Fibroblast of villous mesenchyme (primary cell): ENCODE measurements around the gene DPM2. TPM values are rescaled to one million over a fixed set of nuclear protein-coding genes. Genes with fewer than 3 reads are reported as not detected.

Experiments used
- DNase-seq: peaks from one replicate; pipeline ENCODE4 v3.0.0-alpha.2; 2010; ENCODE audit warnings: low read depth
- H3K4me3 ChIP-seq: 2 replicates; pipeline ENCODE4 v1.5.1; 2011; ENCODE audit warnings: low read depth, mild to moderate bottlenecking, low read length
- total RNA-seq: library from RNA; depleted of rRNA; stranded (reverse); fragments of >200 nt; gene quantifications from 2 replicates; pipeline ENCODE4 v1.2.3, GENCODE V29; 2012
- TF ChIP-seq, protein P1 (sequence below): IDR thresholded peaks from 2 replicates; pipeline ENCODE4 v1.5.1; 2012; ENCODE audit warnings: low read depth, mild to moderate bottlenecking, low read length; ENCODE audit not compliant: insufficient read depth

DPM2 gene
- total RNA-seq, 1 donor, result 11.2 TPM

DNA sequence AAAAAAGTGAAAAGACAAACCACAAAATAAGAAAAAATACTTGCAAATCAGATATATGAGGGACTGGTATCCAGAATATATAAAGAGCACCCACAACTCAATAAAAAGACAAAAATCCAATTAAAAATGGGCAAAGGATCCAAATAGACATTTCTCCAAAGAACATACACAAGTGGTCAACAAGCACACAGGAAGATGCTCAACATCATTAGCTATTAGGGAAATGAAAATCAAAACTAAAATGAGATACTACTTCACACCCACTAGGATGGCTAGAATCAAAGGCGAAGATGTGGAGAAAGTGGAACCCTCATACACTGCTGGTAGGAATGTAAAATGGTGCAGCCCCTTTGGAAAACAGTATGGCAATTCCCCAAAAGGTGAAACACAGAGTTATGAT, 21.1 kb upstream of the DPM2 start:
- TF ChIP-seq, protein P1, sequence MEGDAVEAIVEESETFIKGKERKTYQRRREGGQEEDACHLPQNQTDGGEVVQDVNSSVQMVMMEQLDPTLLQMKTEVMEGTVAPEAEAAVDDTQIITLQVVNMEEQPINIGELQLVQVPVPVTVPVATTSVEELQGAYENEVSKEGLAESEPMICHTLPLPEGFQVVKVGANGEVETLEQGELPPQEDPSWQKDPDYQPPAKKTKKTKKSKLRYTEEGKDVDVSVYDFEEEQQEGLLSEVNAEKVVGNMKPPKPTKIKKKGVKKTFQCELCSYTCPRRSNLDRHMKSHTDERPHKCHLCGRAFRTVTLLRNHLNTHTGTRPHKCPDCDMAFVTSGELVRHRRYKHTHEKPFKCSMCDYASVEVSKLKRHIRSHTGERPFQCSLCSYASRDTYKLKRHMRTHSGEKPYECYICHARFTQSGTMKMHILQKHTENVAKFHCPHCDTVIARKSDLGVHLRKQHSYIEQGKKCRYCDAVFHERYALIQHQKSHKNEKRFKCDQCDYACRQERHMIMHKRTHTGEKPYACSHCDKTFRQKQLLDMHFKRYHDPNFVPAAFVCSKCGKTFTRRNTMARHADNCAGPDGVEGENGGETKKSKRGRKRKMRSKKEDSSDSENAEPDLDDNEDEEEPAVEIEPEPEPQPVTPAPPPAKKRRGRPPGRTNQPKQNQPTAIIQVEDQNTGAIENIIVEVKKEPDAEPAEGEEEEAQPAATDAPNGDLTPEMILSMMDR, result no peak
- H3K4me3 ChIP-seq, result no peak overlapping the region
- DNase-seq, result no peak

DNA sequence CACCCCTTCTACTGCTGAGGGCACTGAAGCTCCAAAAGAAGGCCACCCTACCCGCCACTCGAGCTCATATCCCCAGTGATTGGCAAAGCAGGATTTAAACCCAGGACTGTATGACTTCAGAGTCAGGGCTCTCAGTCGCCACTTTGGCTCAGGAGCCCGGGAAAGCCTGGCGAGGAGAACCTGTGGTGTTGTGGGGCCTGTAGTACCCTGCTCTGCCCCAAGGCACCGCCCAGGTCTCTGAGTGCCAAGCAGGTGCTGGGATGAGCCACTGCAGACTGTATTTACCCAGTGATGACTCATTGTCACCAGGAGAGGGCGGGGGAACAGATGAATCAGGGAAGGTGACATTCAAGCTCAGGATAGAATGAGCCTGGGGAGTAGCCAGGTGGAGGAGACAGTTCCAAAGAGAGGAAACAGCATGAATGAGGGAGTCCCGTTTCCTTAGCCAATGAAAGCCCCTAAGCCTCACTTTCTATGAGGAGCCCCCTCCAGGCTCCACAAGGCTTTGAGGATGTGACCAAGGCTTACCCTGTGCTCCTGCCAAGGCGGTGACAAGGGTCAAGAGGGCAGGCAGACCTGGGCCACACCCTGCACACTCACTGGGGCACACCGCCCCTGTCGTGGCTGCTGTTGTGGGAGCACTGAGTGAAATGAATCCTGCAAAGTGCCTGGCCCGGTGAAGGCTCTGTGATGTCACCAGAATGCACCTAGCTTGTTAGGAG, 17.8 kb upstream of the DPM2 start:
- no peak for DNase-seq
- TF ChIP-seq, protein P1, result peak; percentile 25
- H3K4me3 ChIP-seq, result no peak overlapping the region

DNA sequence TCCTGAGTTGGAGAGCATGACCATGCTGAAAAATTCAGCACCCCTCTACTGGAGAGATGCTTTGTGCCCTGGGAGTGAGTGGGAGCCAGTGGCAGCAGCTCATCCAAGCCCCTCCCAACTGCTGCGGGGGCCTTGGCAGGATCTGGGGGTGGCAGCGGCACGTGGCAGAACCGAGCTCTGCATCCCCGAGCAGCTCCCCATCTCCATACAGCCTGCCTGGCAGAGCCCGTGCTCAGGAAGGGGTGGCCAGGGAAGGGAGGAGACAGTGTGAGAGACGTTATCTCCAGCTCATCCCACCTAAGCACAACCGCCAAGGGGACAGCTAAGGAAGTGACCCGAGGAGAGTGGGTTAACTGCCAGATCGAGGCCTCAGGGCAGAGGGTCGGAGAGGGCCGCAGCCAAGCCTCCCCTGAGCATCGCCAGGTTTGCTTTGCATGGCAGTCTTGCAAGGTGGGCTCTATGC, 17.2 kb upstream of the DPM2 start:
- no peak overlapping the region for H3K4me3 ChIP-seq
- DNase-seq, result no peak
- TF ChIP-seq, protein P1, result no peak

DNA sequence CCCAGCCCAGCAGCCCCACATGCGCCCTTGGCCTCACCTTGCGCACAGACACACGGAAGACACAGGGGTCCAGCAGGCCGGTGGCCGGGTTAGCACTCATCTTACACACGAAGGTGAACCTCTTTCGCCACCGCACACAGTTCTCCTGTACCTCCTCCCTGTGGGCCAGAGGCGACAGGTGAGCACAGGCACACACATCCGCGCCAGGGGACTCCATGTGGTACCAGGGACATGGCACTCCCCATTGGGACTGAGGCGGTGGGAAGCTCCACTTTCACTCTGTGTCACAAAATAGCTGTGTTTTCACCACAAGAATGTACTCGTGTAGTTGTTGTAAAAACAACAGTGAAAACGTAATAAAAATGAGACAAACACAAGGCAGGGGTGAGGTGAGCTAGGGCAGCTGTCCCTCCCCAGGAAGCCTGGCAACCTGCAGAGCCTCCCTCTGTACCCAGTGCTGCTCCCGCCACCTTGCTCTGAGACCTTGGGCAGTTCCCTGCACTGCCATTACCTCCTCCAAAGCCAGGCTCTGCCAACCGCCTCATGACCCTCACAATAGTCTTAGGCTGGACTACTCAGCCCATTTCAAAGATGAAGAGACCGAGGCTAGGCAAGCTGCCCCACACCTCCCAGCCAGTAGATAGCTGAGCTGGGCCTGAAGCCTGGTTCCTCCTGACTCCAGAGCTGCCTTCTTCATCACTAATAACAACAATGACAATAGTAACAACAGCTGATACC, 16.3 kb upstream of the DPM2 start:
- no peak for DNase-seq
- TF ChIP-seq, protein P1, result no peak
- H3K4me3 ChIP-seq, result no peak overlapping the region

DNA sequence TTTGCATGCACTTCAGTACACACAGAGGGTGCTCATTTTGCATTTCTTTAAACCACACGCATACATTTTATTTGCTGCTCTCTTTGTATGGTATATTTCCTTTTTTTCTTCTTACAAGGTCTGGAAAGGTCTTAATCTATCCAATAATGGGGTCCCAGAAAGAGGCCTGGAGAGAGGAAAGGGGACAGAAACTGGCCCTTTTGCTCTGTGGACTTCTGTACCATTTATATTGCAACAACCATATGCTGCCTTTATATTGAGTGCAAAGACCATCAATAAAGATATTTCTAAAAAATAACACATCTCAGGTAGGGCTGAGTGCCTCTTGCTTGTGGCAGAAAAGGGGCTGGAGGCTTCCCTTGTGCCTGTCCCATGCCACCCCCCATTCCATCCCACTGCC, 15.5 kb upstream of the DPM2 start:
- no peak for DNase-seq
- H3K4me3 ChIP-seq, result no peak overlapping the region
- TF ChIP-seq, protein P1, result no peak

DNA sequence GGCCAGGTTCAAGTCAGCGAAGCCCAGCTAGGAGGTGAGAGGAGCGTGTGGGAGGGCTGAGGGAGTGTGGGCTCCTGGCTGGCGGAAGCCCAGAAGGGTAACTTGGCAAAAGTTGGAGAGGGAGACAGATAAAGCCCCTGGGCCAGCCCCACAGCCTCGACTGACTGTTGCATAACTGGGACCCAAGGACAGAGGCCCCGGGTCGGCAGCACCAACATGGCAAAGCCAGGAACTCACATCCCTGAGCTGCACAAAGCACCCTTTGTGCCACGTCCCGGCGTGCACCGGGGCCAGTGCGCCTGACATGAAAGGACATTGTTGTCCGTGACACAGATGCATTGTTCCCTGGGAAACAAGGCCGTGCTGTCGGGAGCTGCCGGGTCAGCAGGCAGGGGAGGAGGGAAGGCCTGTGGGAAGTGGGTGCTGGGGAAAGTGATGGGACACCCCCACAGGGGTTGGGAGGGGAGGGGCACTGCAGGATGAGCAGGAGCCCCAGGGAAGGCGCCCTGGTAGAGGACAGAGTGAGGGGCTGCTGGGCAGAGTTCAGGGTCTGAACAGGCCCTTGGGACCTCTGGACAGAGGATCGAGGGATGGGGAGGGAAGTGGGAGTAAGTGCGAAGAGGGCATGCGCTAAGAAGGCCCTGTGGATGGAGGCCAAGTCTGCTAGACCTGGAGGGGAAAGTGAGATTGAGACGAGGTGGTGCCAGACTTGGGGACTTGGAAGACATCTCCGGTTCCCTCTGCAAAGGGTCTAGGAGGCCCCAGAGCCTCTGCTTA, 13.0 kb upstream of the DPM2 start:
- no peak for DNase-seq
- TF ChIP-seq, protein P1, result no peak

More for the DNA sequence above, 13.0 kb upstream of the DPM2 start:
- H3K4me3 ChIP-seq, result no peak overlapping the region
